CD4-positive, alpha-beta T cell treated with Interleukin-15 for 4 hours (primary cell): Measurements from ENCODE around the gene ZBTB39.
"Not testable (repeated sequence)": the region's sequence is repeated elsewhere in the genome, so short reads cannot be mapped to it uniquely, and the experiment has no call there.

Source experiments
- DNase-seq: peaks from one replicate; pipeline ENCODE4 v3.0.0-alpha.2; 2020; ENCODE audit warnings: low spot score

ZBTB39 gene

GRCh38 chr12:57031138-57031725, 24.9 kb upstream of the ZBTB39 start:
- no peak for DNase-seq

DNA sequence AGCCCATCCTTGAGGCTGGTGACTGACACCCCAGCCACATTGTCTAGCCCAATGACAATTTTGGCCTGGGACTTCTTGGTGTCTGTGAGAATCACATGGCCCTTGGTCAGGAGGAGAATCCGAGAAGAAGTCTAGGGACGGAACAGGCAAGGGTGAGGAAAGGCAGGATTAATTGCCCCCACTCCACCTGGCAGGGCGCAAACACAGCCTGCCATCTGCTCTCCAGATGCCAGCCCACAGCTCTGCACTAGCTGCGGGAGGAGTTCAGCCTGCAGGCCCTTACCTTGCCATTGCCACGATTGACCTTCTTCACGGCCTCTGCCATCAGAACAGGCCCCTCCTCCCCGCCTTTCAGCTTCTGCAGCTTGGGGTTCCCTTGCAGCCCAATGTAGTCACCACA, 23.1 kb upstream of the ZBTB39 start:
- no peak for DNase-seq

DNA sequence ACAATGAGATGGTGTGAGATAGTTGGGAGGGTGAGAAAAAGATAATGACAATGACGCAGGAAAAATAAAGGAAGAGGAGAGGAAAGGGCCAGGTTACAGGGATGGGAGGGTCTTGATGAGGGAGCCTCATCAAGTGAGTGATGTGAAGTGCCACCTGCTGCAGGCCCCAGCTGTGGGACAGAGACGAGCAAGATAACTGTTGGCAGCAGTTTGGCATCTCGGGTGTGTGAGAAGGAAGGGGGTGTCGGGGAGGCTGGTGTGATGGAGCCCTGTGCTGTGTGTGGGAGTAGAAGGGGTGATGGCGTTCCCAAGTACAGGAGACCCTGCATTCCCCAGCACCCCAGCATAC, 21.4 kb upstream of the ZBTB39 start:
- no peak for DNase-seq

- no peak for DNase-seq
Measured at GRCh38 chr12:57027011-57027804, 20.9 kb upstream of the ZBTB39 start.

GRCh38 chr12:57025196-57025595, 18.9 kb upstream of the ZBTB39 start:
- no peak for DNase-seq

DNA sequence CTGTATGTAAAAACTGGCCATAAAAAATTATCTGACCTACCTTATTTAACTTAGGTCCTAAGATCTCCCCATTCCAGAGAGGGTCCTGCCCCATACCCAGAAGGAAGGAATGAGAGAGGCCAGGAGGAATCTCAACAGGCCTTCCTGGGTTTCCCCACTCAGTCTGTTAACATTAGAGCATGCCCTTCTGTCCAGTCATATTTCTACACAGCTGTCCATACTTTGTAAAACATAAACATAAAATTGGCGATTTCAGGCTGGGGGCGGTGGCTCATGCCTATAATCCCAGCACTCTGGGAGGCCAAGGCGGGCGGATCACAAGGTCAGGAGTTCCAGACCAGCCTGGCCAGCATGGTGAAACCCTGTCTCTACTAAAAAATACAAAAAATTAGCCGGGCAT, 16.0 kb upstream of the ZBTB39 start:
- not testable (repeated sequence) for DNase-seq

- DNase-seq: no peak
Measured at GRCh38 chr12:57019983-57020719, 13.8 kb upstream of the ZBTB39 start.

DNA sequence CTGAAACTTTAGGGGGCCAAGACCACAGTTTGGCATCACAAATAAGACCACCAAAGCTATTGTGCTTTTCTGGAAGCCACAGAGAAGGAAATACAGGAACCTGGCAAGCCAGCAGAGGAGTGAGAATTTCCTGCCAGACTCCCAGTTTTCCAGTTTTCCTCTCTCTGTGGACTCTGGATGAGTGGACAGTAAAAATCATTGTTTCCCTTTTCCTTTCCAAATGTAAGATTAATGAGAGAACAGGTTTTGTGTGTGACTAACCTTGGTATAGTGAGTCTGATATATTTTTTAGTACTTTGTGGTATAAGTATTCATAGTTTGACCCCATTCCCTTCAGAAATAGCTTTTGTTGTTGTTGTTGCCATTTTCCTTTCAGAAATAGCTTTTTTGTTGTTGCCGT, 12.6 kb upstream of the ZBTB39 start:
- no peak for DNase-seq

DNA sequence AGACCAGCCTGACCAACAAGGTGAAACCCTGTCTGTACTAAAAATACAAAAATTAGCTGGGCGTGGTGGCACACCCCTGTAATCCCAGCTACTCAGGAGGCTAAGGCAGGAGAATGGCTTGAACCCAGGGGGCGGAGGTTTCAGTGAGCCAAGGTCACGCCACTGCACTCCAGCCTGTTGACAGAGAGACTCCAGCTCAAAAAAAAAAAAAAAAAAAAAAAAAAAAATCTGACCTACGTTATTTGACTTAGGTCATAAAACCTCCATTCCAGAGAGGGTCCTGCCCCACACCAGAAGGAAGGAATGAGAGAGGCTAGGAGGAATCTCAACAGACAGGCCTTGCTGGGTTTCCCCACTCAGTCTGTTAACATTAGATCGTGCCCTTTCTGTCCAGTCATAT, 12.0 kb upstream of the ZBTB39 start:
- DNase-seq: not testable (repeated sequence)

GRCh38 chr12:57016348-57016747, 10.0 kb upstream of the ZBTB39 start, which contains the start of gene TAC3:
TAC3 (minus strand) TSS chr12:57016529; CDS start chr12:57015797, 732 bp downstream.
- DNase-seq: no peak

DNA sequence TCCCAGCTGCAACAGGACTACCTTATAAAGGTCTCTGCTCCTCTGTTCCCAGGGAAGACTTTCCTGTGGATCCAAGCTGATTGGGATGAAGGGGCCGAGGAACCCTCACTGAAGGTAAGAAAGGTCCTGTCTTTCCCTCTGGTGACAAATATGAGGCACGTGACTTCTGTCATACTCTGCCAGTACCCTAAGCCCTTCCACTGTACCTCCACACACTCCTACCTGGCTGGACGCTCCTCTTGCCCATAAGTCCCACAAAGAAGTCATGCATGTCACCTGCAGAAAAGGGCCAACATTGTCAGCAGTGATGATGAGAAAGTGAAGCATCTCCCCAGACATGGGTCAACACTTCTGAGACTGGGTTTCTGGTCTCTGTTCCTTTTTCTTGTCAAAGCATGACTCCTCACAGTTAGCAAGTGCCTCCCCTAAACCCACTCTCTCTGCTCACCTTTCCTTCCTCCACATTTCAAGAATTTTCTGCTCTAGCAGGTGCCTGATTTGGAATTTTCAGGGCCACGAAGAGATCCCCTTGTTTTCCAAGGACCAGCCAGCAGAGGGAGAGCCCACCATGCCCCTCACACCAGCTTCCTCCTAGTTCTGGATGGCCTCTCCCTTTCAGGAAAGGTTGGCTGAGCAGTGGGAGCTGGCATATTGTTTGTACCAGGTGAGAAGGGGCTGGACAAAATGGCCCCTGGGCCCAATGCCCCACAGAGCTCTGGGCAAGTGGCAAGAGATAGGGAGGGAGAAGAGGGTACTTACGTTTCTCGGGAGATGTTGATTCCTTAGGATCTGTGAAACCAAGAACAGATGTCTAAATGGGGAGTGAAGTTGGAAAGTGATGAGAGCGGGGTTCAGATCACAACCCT, 6.5 kb upstream of the ZBTB39 start:
- no peak for DNase-seq

DNA sequence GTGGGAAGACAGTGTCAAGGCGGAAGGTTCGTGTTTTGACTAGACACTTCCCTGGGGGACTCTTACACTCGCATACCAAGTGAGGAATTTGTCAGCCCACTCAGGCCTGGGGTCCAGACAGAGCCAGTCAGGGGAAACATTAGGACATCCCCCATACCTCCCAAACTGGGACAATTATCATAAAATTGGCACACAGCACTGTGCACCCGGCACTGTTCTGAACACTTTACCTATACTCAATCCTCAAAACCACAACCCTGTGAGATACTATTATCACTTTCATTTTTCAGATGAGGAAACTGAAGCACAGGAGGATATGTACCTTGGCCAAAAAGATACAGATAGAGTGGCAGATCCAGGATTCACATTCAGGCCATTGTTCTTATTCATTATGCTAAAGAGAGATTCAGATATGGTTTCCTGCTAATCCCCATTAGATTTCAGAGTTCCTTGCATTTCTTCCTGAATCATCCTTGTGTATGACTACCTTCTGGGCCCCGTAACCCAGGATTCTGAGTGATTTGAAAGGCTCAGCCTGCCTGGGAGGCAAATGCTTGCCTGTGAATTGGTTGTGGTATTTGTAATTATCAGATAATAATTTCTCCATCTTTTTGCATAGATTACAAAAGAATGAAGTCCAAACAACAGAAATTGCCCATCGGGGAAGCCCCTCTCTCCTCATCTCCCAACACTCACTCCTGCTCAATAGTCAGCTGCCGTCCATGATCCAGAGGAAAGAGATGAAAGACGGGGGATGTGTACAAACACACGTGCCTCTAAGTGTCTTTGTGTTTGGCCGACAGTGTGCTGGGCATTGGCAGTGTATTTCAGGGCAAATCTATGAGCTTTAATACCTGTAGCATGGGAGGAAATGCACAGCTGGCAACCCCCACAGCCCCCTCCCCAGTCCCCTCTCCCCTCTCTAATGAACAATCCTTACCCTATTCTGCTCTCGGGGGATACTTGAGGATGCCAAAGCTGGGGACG, 5.4 kb upstream of the ZBTB39 start:
- peak; percentile 22 for DNase-seq

DNA sequence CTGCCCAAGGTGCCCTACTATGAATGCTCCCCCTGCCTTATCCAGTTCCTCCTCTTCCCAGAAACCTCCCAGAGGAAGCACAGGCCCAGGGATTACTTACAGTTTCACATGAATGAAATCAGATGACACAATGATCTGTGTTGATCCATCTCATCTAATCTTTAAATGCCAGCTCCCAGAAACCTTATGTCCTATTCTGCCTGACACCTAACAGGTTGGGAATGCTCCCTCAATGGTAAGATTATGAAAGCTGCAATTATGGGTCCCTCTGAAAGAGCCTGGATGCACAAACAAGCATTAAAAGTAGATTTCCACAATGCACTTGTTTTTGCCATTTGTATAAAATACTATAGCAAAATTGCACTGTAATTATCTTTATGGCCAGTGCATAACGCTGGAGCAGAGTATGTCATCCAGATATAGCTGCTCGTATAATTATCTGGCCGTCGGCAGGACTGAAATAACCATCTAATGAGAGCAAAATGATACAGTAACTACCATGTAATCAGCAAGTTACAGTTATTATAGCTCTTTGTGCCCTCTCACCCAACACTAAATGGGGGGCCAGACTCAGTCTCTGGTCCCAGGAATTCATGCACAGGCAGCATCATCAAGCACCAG, 4.4 kb upstream of the ZBTB39 start:
- no peak for DNase-seq

- no peak for DNase-seq
Measured at GRCh38 chr12:57009949-57010626, 3.7 kb upstream of the ZBTB39 start.

GRCh38 chr12:57008178-57008577, 1.8 kb upstream of the ZBTB39 start:
- peak; percentile 60 for DNase-seq

DNA sequence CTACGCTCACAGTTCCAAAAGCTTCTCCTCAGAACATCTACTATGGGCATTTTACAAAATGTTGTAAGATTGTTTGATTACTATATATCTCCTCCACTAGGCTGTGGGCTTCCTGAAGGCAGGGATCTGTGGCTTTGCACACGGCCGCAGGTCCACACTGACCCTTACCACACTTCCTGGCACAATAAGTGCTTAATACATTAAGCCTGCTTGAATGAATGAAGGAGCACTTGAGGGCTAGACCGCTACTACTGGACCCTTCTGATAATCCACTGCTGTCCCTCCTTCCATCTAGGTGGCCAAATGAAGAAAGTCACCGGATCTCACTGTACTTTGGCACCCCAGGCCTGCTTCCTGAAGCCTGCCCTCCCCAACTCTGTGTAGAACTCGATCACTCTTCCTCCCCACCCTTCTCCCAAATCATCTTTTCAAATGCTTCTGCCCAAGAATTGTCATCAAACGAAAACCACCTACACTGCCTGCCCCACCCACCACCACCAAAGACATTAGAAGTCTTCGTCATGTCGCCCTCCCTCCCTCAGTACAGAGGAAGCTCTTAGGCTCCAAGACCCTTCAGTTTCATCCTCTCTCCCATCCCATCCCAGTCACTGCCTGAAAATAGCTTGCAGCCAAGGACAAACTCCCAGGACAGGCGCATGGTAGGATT, 596 bp upstream of the ZBTB39 start:
- DNase-seq: peak; percentile 12

GRCh38 chr12:57004651-57005050, 1.7 kb downstream of the ZBTB39 start:
- DNase-seq: no peak

GRCh38 chr12:57003395-57003794, 3.0 kb downstream of the ZBTB39 start:
- DNase-seq: no peak

GRCh38 chr12:57001448-57001906, 4.9 kb downstream of the ZBTB39 start:
- DNase-seq: peak; percentile 73
